ENCODE measurements around the gene GLRB.
A peak's percentile ranks its signal among the peaks of the same experiment; 100 is the strongest.

GLRB gene

DNA sequence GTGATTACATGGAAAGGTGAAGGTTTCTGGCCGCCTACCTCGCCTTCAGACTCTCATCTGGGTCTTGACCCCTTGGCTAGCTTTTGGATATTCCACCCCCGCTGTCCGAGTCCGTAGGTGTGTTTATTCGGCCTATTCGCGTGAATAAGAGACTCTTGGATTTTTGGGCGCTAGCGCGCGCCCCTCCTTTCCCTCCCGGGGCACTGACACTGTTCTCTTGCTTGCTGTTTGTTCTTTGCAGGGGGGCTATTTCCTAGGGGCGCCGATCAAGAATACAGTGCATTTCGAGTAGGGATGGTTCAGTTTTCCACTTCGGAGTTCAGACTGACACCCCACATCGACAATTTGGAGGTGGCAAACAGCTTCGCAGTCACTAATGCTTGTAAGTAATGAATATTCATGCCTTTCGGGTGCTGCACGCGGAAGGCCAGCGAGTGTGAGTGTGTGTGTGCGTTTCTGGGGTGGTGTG lies 145.5 kb downstream of the GLRB start:
- DNase-seq = peak in 25 of 42 donors; percentile 6 to 74 (median 45)
- intact Hi-C loops (cut with DNase I) = loop anchor here (2.0 to 10.0 kb wide), 3 partner anchors 73 to 757 kb away; no protein-coding TSS in a partner anchor

All from head of caudate nucleus (tissue), 42 donors.